GM21360 (cell line): ENCODE results near the gene ARPP19.
"Not testable (repeated sequence)": the region's sequence is repeated elsewhere in the genome, so short reads cannot be mapped to it uniquely, and the experiment has no call there.

ENCODE experiments used
- ATAC-seq: cut with Tn5 transposase; IDR thresholded peaks from one replicate; pipeline ENCODE4 v1.9.1; 2021; ENCODE audit warnings: mild to moderate bottlenecking, moderate library complexity; ENCODE audit not compliant: unreplicated experiment

The ARPP19 gene

DNA sequence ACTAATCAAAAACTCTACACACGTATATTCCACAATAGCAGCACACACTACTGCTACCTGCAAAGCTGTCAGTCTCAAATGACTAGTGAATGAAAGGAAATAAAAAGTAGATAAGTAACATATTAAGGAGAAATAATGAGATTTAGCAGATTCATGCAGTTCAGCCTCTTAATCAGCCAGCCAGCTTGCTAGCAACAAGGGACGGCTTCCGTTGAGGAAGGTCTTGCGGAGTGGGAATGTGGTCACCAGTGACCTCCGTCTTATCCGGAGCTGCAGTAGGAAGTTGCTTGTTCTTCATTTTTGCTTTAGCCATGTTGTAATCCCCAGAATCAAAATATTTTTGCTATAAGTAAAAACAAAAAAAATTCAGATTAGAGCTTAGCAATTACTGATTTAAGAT lies 17.1 kb downstream of the ARPP19 start:
- no peak for ATAC-seq

DNA sequence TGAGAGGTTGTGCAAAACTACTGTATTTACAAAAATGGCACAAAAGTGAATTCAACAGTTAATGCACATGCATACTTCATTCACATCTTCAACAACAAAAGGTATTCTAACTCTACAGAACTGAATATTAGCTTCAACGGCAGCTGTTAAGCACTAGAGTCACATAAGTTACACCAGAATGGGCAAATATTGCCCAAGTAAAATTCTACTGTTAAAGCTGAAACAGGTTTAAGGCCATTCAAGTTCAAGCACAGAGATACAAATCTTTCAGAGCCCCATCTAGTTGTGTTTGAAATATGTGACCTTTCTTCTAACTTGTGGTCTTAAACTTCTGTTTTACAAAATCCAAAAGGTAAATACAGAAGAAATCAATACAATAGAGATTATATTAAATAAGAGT lies 17.6 kb downstream of the ARPP19 start:
- not testable (repeated sequence) for ATAC-seq

DNA sequence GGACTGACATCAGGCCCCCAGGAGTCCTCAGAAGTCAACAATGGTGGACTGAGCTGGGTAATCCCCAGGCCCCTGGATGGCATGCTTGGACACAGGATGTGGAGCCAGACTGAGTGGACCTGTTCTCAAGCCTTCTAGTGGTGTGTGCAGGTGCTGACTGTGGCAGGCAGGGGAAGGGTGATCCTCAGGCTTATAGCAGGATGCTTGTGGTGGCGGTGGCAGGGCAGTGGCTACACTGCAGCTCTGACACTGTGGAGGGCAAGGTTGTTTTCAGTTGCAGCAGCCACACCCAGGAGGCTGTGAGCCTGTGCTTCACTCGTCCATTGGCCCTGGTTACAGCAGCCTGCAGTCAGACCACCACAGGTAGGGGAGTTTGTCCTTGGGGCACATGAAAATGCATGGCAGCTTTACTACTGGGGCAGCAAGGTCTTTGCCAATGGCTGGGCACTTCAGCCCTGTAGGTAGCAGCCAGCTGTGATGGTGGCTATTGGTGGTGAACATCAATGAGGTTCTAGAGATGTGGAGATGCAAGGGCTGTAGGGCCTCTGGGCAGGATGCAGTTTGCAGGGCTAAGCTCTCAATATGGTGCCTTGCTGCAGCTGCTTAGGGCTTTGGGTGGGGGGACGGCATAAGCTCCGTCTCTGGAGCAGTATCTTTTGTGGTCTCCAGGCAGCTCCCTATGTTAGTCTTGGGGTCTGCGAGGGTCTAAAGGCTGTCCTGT lies 22.6 kb downstream of the ARPP19 start:
- ATAC-seq, result no peak

DNA sequence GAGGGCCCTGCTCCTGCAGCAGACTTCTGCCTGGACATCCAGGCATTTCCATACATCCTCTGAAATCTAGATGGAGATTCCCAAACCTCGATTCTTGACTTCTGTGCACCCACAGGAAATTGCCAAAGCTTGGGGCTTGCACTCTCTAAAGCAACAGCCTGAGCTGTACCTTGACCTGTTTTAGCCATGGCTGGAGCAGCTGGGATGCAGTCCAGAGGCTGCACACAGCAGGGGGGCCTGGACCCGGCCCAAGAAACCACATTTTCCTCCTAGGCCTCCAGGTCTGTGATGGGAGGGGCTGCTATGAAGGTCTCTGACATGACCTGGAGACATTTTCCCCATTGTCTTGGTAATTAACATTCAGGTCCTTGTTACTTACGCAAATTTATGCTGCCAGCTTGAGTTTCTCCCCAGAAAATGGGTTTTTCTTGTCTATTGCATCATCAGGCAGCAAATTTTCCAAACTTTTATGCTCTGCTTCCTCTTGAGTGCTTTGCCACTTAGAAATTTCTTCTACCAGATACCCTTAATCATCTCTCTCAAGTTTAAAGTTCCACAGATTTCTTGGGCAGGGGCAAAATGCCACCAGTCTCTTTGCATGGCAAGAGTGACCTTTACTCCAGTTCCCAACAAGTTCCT lies 28.3 kb downstream of the ARPP19 start:
- ATAC-seq, result no peak

DNA sequence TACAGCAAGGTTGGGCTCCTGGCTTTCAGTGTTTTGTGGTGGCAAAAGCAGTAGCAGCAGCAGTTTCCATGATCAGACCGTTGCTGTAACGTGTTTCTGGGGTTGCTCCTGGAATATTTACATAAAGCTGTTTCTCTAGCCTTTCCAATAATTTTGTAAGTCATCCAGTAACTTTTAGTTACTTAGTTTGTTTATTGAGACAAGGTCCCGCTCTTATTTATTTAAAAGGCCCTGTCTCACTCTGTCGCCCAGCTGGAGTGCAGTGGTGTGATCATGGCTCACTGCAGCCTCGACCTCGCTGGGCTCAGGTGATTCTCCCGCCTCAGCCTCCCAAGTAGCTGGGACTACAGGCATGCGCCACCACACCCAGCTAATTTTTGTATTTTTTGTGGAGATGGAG lies 31.4 kb downstream of the ARPP19 start:
- no peak for ATAC-seq

DNA sequence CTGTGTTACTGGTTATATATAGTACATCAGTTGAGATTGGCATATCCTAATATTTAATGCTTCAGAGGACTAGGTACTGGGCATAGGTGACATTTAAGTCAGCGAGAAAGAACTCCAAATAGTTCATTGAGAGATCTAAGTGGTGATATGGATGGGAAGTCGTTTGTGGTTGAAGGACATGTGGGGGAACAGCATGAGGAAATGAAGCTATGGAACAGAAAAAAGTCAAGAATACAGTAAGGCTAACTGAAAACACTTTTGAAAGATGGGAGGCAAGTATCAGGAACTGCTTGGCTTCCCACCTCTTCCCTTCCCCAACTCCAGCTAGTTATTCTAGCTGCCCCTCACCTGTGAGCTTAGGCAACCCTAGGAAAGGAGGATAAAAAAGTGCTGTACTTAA lies 36.4 kb downstream of the ARPP19 start:
- no peak for ATAC-seq

DNA sequence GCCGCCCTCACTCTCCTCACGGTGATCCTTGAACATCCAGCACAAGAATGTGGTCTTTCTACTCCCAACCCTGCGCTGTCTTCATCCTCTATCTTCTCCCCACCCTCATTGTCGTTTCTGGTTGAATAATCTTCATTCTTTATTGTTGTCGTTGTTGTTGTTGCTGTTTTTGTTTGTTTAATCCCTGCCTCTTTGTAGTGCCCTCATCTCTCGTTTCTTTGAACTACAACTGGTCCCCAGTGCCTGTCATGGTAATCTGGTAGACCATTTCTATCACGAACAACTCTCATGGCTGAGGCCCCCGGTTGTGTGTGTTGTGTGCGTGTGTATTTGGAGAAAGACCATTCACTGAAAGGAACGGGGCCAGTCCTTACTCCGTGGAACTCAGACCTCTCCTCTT lies 38.9 kb downstream of the ARPP19 start:
- ATAC-seq, result no peak

DNA sequence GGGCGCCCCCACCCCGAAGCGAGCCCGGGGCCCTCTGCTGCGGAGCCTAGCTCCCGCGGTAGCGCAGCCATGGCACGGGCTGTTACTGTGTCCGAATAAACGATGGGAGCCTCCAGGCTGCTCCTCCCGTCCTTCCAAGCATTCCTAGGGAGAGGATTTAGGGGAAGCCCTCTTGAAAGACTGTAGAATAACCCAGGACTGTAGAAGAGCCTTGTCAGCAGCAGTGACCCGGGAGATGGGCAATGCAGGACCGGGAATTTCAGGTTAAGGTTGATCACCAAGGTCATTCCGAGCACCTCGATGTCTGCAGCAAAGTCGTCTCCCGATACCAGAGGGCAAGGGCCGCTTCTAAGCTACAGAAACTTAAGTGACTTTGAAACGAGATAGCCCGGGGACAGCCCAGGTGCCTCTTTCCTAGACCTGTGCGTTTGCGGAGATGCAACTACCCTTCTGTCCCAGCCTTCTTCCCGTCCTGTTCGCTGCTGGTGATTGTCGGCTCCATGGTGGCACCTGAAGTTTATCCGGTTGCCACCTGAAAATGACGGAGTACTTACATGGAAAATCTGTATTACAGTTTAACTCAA lies 39.4 kb downstream of the ARPP19 start:
- ATAC-seq, result peak; percentile 2

DNA sequence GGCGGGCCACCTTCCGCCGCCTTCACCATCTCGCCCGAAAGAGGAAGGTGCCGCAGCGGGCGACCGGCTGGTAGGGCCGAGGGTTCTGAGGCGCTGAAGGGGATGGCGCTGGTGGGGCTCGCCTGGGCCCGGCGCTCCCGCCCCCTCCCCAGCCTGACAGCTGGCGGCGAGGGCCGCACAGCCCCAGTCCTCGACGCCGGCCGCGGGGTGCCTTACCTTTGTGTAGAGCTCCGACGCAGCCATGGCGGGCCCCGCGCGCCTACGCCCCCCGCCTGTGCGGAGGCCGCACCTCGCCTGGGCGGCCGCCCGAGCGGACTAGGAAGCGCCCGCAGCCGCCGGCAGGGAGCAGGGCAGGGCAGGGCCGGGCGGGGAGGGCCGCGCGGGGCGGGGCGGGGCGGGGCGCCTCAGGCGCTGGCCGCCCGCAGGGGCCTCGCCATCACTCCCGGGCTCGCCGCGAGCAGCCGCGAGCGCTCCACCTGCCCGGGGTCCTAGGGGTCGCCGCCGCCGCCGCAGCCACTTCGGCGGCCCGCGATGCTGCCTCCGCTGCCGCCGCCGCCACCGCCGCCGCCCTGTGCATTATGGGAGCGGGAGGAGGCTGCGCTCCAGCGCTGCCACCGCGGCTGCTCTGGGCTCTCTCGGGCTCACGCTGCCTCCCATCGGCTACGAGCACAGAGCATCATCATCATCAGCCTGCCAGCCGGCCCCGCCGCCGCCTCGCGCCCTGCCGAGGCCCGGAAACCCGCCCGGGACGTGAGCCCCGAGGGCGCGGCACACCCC lies 40.1 kb downstream of the ARPP19 start, which contains the start of gene MYO5A:
Gene MYO5A, minus strand, starts transcription at position 317 of the 777 bp plus-strand sequence. Its CDS starts 74 bp downstream, at position 243.
- peak; percentile 77 for ATAC-seq

DNA sequence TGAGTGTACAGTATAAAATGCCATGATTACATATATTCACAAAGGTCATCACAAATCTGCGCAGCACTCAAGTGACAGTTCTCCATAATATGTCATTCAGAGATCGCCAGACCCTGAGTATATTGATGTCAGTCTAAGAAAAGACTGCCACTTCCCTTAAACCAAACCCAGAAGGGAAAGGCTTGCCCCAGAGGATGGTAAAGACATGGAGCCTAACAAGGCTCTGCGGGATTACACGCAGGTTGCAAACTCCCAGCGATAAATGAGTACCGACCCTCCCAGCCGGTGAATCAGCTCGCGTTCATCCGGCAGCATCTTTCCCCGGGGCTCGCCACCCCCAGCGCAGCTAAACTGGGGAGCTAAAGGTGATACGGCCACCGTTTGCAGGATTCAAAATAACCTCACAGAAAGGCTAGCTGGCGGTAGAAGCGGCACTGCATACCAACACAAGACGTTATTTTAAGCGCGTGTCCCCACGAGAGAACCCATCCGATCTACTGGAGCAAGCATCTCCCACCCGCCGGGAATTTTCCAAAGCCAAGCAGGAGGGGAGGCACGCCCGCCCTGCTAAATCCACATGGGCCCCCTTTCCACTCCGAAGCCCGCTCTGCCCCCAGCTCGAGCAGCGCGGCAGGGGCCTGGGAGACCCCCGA lies 40.8 kb downstream of the ARPP19 start:
- peak; percentile 3 for ATAC-seq

DNA sequence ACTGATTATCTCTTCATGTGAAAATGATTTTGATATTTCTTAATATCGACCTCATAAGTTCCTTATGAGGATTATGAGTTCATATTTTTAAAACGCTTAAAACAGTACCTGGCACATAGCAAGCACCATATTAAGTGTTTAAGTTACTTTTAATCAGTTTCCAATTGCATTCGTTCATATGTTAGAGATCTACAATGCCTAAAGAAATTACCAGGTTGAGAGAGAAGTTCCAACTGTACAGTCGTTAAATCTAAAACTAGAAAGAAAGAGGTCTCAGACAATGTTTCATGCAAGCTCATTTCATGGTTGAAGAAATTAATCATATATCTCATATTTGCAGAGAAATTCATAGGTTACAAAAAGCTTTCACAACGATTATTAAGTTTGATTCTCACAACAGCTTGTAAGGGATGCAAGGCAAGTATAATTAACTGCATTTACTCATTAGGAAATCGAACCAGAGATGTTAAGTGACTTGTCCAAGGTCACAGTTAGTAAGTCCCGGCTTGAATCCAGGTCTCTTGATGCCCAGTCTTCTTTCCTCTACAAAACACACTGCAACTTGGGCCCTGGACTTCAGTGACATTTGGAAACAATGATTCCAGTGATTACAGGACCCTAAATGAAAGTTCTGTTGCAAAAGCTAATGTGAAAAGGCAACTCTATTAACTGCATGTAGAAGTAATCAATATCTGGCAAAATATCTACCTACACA lies 41.5 kb downstream of the ARPP19 start:
- ATAC-seq, result no peak

DNA sequence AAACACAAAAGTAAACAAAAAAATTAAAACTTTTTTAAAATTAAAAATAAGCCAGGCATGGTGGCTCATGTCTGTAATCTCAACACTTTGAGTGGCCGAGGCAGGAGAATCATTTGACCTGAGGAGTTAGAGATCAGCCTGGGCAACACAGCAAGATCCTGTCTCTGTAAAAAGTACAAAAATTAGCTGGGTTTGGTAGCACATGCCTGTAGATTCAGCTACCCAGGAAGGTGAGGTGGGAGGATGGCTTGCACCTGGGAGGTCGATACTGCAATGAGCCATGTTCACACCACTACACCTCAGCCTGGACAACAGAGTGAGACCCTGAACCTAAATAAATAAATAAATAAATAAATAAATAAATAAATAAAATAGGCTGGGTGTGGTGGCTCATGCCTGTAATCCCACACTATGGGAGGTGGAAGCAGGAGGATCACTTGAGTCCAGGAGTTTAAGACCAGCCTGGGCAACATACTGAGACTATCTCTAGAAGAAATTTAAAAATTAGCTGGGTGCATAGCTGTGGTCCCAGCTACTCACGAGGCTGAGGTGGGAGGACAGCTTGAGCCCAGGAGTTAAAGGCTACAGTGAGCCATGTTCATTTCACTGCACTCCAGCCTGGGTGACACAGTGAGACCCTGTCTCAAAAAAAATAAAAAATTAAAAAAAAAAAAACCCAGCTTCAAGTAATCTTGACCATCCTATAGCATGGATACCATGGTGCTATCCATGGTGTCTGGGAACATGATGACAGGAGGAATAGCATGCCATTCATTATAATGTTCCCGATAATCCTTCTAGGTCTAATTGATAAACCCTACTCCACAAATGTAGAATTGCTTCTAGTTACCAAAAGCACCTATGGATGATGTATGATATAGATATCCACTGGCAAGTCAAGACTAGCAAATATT lies 44.4 kb downstream of the ARPP19 start:
- ATAC-seq, result no peak

DNA sequence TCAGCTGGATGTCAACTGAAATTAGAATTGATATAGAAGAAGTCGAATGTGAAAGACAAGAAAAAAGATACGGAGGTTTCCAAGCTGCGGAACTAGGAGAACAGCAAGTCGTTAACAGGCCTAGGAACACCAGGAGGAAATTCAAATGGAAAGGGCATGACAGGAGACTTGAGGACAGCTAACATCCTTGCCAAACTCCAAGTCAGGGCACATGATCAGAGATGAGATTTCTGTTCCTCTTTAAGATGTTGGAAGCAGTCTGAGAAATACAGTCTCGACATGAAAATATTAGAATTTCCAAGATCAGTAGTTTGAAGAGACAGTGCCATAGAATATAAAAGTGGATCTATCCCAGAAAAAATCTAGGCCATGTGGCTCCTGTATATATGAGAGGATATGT lies 45.2 kb downstream of the ARPP19 start:
- ATAC-seq, result no peak

DNA sequence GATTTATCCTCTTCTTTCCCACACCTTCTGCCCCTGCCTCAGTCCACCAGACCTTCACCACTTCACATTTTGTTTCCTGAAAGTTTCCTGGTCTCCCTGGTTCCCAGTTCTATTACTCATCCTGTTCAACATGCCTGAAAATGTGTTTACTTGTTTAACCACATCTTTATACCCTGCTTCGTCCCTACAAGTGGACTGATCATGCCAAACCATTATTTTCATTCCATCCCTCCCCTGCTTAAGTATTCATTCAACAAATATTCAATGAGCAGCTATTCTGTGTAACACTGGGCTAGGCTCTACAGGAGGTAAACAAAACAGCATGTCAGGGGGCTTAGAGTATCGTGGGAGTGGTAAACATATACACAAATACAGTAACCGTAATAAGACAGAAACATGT lies 45.6 kb downstream of the ARPP19 start:
- no peak for ATAC-seq

DNA sequence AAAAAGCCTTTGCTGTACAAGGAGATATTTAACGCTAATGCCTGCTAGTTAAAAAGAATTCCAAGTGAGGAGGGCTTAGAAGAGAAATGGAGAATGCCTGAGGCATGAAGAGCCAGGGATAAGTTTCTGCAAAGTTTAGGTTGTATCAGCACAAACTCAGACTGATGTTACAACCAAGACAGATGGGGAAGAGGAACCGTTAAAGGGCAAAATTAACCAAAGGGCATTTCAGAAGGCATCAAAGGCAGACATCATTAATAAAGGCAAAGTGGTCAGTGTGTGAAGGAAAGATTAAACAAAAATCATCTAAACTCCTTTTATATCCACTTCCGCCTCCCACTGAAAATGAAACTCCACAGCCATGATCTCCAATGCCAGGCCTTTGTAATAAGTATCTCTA lies 47.1 kb downstream of the ARPP19 start:
- ATAC-seq, result no peak

DNA sequence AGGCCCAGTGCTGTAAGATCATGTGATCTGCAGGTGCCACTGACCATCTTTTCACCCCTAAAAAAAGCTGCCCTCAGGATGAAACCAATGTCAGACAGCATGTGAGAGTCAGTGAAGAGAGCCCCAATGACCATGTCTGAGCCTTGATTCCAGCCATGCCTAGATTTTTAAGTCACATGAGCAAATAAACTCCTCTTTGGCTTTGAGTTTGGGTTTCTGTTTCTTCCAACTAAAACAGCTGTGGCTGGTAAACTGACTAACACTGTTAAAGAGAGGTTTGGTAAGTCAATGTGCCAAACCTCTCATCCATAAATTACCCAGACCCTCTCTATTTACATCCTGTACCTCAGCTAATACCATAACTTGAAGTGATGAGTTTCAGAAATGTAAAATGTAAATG lies 48.4 kb downstream of the ARPP19 start:
- ATAC-seq, result no peak

DNA sequence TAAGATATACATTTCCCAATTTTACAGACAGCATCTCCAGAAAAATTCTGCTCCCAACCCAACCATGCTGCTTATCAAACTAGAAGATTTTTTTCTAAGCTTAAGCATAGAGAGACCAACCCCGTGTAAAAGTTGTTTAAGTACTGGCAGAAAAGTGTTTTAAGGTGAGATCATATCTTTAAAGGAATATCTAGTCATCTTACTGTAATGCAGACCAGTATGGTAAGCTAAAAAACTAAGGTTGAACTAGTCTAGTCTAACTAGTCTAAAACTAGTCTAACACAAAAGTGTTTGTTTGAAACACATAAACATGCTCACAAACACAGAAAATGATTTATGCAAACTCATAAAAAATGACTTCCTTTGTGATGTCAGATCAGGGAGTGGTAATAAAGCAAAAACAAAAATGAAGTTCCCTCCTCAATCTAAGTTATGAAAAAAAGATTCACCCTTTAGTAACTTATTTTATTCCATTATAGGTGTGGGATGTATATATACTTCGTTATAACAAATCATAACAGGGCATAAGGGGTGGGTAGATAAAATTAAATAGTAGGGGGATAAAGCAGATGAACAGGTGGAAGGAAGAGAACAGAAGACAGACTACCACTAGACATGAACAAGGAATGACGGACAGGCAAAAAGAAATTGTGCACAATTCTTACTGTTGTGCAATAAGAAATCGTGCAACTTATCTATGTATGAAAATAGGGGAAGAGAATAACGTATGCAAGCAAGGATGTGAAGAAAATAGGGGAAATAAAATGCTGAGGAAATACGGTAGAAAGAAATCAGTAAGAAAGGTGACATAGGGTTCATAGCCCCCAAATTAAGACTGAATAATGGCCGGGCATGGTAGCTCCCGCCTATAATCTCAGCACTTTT lies 50.1 kb downstream of the ARPP19 start:
- ATAC-seq, result no peak

DNA sequence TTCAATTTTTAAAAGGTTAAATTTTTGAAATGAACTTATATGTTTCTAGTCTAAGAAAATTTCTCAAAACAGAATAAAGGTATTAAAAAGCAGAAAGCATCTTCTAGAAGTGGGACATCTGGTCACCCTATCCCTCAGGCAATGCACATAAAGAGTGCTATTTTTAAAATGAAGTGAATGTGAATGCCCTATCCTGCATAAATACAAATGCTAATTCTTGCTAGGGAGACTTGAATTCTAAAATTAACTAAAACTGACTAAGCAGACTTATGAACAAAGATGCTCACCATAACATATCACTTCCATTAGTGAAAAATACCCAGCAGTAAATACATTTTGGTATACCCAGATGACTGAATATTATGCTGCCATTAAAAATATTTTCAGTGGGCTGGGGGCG lies 51.8 kb downstream of the ARPP19 start:
- no peak for ATAC-seq
